ENCODE data around the gene LDLRAD3. TPM values are rescaled to one million over a fixed set of nuclear protein-coding genes. Genes with fewer than 3 reads are reported as not detected.

Gene LDLRAD3
- total RNA-seq, 4 donors from 2014 or later: 10.2 to 41.9 (median 19.8) TPM

DNA sequence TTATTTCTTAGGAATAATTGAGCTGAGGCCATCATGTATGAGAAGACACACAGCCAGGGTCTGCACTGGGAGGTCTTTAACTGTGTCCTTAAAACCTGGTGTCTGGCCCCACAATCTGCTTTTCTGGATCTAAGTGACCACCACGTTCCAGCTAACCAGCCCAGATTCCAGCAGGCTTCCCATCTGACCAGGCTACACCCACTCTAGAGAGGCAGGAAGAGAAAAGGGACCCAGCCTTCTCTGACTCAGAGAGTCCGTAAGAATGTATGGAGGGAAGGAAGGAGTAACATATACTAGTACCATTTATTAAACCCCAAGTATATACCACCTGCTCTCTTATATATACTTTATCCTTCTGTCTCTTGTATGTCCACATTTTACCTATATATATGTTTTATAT lies 80.1 kb downstream of the LDLRAD3 start:
- no peaks in the 10 kb centered on the region for H3K9me3 ChIP-seq
- no peaks in the 10 kb centered on the region for H3K27me3 ChIP-seq
- TF ChIP-seq POLR2A (IDR thresholded peaks at IDR 0.05): no peak
- no peak for TF ChIP-seq CTCF (IDR thresholded peaks at IDR 0.05)
- H3K36me3 ChIP-seq: no peaks in the 10 kb centered on the region
- H3K4me1 ChIP-seq: no peaks in the 10 kb centered on the region
- no peak overlapping the region for H3K27ac ChIP-seq
- intact Hi-C loops (cut with DNase I; ENCODE audit: low total_unique reads): no loop called here
- DNase-seq: no peak
- H3K4me3 ChIP-seq: no peak overlapping the region

DNA sequence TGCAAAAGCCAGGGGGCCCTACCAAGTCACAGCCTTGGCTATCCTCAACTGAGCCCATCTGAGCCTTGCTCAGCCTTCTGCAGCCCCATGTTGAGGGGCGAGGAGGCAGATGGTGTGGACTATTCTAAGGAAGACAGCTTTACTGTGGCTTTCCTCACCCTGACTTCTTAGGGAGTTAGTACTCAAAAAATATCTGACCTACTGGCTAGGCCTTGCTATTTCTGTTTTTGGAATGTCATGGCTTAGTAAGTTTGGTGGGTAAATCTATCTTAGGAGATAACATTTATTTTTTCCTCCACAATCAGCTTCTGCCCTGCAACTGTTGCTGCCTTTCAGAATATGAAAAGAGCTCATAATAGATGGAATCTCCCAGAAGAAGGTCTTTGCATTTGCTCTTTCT lies 80.9 kb downstream of the LDLRAD3 start:
- no peak for TF ChIP-seq CTCF (IDR thresholded peaks at IDR 0.05)
- no peak for TF ChIP-seq POLR2A (IDR thresholded peaks at IDR 0.05)
- no peak overlapping the region for H3K27ac ChIP-seq
- H3K36me3 ChIP-seq: no peaks in the 10 kb centered on the region
- H3K4me3 ChIP-seq: no peak overlapping the region
- intact Hi-C loops (cut with DNase I; ENCODE audit: low total_unique reads): no loop called here
- H3K9me3 ChIP-seq: no peaks in the 10 kb centered on the region
- H3K27me3 ChIP-seq: no peaks in the 10 kb centered on the region
- H3K4me1 ChIP-seq: no peaks in the 10 kb centered on the region
- no peak for DNase-seq

- no peak for DNase-seq
- Histone ChIP-seq H3K36me3 (no peaks in the 10 kb centered on the region), H3K9me3 (no peaks in the 10 kb centered on the region), H3K4me3 (no peak overlapping the region), H3K27me3 (no peaks in the 10 kb centered on the region), H3K27ac (no peak overlapping the region), H3K4me1 (no peaks in the 10 kb centered on the region)
- intact Hi-C loops (cut with DNase I; ENCODE audit: low total_unique reads): no loop called here
- no peak for TF ChIP-seq POLR2A (IDR thresholded peaks at IDR 0.05)
- no peak for TF ChIP-seq CTCF (IDR thresholded peaks at IDR 0.05)
These were observed 82.6 kb downstream of the LDLRAD3 start for GRCh38 chr11:36026315-36026968.

DNA sequence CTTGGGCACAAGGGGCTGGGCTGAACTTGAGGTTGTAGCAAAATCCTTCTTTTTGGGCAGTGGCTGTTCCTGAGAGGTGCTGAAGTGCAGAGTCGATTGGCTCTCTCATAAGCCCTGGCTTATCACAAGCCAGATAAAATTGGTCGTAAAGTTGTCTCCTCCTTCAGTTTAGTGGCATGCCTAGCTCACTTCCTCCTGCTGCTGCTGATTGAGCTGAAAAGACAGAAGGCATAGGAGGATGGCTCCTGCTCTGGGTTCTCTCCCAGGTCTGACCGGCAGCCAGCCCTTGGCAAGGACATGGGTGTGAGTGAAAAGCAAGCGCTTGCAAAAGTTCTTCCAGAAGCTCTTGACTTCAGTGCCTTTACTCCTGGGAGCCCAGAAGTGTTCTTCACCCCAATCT lies 83.9 kb downstream of the LDLRAD3 start:
- no peak overlapping the region for H3K27ac ChIP-seq
- H3K27me3 ChIP-seq: no peaks in the 10 kb centered on the region
- no peaks in the 10 kb centered on the region for H3K4me1 ChIP-seq
- peak; percentile 23 to 30 for DNase-seq
- no peaks in the 10 kb centered on the region for H3K36me3 ChIP-seq
- H3K4me3 ChIP-seq: no peak overlapping the region
- TF ChIP-seq POLR2A (IDR thresholded peaks at IDR 0.05): no peak
- TF ChIP-seq CTCF (IDR thresholded peaks at IDR 0.05): no peak
- intact Hi-C loops (cut with DNase I; ENCODE audit: low total_unique reads): no loop called here
- no peaks in the 10 kb centered on the region for H3K9me3 ChIP-seq

DNA sequence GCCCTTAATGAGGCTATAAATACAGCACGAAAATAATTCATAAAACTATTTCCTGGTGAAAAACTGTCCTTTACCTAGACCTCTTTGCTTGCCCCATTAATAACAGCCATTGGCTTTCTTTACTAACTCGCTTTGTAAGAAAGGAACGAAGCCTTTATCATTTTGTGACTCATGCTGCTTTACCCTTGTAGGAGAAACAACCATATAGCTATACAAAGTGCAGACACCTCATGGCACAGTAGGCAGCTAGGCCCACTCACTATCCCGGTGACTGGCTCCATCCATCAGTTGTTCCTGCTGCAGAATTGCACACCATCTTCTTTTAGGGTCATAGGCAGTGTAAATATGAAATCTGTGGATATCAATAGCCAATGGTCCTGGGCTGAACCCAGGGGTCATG lies 85.8 kb downstream of the LDLRAD3 start:
- TF ChIP-seq CTCF (IDR thresholded peaks at IDR 0.05): no peak
- TF ChIP-seq POLR2A (IDR thresholded peaks at IDR 0.05): no peak
- Histone ChIP-seq H3K27me3 (no peaks in the 10 kb centered on the region), H3K9me3 (no peaks in the 10 kb centered on the region), H3K4me1 (no peaks in the 10 kb centered on the region), H3K36me3 (no peaks in the 10 kb centered on the region), H3K4me3 (no peak overlapping the region), H3K27ac (no peak overlapping the region)
- intact Hi-C loops (cut with DNase I; ENCODE audit: low total_unique reads): no loop called here
- DNase-seq: no peak

Measured in uterus (tissue), 4 donors.